BJ (cell line): ENCODE data around the gene ZBTB8A. TPM values are rescaled to one million over a fixed set of nuclear protein-coding genes. Genes with fewer than 3 reads are reported as not detected.
A peak's percentile ranks its signal among the peaks of the same experiment; 100 is the strongest.

Source experiments
- CTCF ChIA-PET: fragments of 350-600 bp; formaldehyde crosslinking; extraction: SDS; loops from one replicate; lab custom pipeline; 2021; ENCODE audit warnings: antibody characterized with exemption, inconsistent platforms; lab: Yijun Ruan, JAX
- POLR2A ChIA-PET: fragments of 300-600 bp; sonication (Branson Sonifier 250); formaldehyde crosslinking; extraction: SDS; loops from one replicate; lab custom pipeline; 2021; ENCODE audit warnings: antibody characterized with exemption; lab: Charles Lee
- DNase-seq: peaks from one replicate; pipeline ENCODE4 v3.0.0-alpha.2; 2011; ENCODE audit warnings: low read depth
- H3K27me3 ChIP-seq: 2 replicates; pipeline ENCODE4 v1.6.0; 2011; ENCODE audit warnings: low read length; ENCODE audit not compliant: control insufficient read depth, insufficient read depth
- H3K36me3 ChIP-seq: 2 replicates; pipeline ENCODE4 v1.5.1; 2011; ENCODE audit warnings: low read length; ENCODE audit not compliant: control insufficient read depth, insufficient read depth
- H3K4me3 ChIP-seq: 2 replicates; pipeline ENCODE4 v1.5.1; 2011; ENCODE audit warnings: low read depth, mild to moderate bottlenecking, control low read depth, low read length
- polyA plus RNA-seq: library from polyadenylated mRNA; depleted of rRNA; stranded (reverse); fragments of >200 nt; gene quantifications from 2 replicates; pipeline ENCODE4 v1.2.3, GENCODE V29; 2011
- TF ChIP-seq, protein P1 (sequence below): IDR thresholded peaks from 2 replicates; pipeline ENCODE4 v1.5.1; 2011; ENCODE audit warnings: low read depth, mild to moderate bottlenecking, control low read depth, inconsistent platforms, low read length, moderate library complexity; ENCODE audit not compliant: insufficient read depth

The ZBTB8A gene
- polyA plus RNA-seq, 1 experiment: 3.7 TPM

DNA sequence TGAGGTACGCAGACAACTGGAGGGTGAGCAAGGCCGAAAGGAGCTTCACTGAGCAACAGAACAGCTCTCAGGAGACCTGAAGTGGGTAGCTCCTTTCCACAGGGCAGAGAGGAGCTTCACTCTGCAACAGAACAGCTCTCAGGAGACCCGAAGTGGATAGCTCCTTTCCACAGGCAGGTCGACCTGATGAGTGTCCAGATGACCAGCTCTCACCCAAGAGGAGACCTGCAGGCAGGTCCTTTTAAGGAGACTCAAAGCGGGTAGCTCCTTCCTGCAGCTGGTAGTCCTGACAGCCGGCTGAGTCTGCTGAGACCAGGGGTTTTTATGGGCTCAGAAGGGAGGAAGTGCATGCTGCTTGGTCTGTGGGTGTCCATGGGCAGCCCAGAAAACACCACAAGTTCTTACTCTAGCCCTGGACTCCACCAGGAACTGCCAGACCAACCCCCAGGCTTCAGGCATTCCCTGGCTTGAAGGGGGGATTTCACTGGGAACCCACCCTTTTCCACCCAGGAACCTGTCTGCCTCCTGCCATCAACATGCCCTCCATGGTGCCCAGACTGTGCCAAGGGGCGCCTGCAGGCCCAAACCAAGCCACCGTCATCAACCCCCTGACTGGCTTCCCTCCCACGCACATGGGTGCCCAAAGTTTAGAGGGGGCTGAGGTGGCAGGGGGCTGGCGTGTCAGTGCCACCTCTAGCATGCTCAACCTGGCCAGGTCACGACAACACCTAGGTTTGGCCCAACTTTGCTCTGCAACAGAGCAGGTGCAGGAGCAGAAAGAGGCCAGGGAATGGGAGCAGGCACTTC, 67.5 kb downstream of the ZBTB8A start:
- no peaks in the 10 kb centered on the region for H3K27me3 ChIP-seq
- ChIA-PET CTCF (no interaction called here), POLR2A (no interaction called here)
- H3K36me3 ChIP-seq: no peaks in the 10 kb centered on the region; the same call in none of the 2 replicates
- DNase-seq: no peak
- H3K4me3 ChIP-seq: no peak overlapping the region
- TF ChIP-seq, protein P1, sequence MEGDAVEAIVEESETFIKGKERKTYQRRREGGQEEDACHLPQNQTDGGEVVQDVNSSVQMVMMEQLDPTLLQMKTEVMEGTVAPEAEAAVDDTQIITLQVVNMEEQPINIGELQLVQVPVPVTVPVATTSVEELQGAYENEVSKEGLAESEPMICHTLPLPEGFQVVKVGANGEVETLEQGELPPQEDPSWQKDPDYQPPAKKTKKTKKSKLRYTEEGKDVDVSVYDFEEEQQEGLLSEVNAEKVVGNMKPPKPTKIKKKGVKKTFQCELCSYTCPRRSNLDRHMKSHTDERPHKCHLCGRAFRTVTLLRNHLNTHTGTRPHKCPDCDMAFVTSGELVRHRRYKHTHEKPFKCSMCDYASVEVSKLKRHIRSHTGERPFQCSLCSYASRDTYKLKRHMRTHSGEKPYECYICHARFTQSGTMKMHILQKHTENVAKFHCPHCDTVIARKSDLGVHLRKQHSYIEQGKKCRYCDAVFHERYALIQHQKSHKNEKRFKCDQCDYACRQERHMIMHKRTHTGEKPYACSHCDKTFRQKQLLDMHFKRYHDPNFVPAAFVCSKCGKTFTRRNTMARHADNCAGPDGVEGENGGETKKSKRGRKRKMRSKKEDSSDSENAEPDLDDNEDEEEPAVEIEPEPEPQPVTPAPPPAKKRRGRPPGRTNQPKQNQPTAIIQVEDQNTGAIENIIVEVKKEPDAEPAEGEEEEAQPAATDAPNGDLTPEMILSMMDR: no peak

DNA sequence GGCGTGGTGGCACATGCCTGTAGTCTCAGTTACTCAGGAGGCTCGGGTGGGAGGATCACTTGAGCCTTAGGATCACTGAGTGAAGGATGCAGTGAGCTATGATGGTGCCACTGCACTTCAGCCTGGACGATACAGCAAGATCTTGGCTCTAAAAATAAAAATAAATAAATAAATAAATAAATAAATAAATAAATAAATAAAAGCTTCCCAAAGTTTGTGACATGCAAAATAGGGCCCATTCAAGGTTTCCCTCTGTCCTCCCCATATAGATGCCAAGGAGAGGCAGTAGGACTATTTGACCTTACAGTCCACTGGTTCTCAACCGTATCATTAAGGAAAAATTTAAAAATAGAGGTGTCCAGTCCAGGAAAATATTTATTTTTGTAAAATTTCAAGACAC, 70.0 kb downstream of the ZBTB8A start:
- POLR2A ChIA-PET: no interaction called here
- DNase-seq: no peak
- CTCF ChIA-PET: interaction anchor here (1.6 kb wide), 1 partner anchor 12 kb away, joined by 3 read pairs; no protein-coding TSS in a partner anchor
- TF ChIP-seq, protein P1: no peak
- no peaks in the 10 kb centered on the region; the same call in none of the 2 replicates for H3K36me3 ChIP-seq
- no peak overlapping the region for H3K4me3 ChIP-seq
- no peaks in the 10 kb centered on the region for H3K27me3 ChIP-seq

DNA sequence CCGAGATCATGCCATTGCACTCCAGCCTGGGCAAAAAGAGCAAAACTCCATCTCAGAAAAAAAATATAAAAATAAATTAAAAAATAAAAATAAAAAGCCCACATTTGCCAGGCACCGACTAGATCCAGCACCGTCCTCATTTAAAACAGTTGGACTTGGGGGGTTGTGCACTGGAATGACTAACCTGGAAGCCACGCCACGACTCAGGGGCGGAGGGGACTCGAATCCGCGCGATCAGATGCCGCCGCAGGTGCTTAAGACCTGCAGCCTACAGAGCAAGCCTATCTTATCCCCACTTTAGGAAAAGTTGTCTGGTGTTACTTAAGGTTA, 72.6 kb downstream of the ZBTB8A start:
- CTCF ChIA-PET: no interaction called here
- Histone ChIP-seq H3K36me3 (no peaks in the 10 kb centered on the region; the same call in 1 of the 2 replicates), H3K4me3 (peak overlapping the region; percentile 56), H3K27me3 (no peaks in the 10 kb centered on the region)
- POLR2A ChIA-PET: no interaction called here
- no peak for DNase-seq
- TF ChIP-seq, protein P1: no peak

DNA sequence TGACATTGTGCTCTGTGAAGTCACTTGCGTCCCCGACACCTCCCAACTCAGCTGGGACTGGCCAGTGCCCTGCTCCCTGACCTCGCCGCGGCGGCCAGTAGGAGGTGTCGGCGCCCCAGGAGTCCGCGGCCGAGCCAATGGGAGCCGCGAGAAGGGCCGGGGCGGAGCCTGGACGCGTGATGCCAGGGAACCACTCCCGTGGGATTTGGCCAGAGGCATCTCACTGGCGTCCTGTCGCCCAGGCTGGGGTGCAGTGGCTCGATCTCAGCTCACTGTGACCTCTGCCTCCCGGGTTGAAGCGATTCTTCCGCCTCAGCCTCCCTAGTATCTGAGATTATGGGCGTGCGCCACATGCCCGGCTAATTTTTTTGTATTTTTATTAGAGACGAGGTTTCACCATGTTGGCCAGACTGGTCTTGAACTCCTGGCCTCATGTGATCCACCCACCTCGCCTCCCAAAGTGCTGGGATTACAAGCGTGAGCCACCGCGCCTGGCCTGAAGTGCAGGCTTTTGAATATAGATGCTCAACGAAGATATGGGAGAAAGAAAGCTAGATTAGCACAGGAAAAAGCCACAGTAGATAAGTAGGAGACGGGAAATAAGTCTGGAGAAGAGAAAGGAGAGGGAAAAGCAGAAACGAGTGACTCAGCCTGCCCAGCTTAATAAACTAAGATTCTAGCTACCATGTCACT, 73.1 kb downstream of the ZBTB8A start:
- Histone ChIP-seq H3K4me3 (peak overlapping the region; percentile 56), H3K27me3 (no peaks in the 10 kb centered on the region), H3K36me3 (no peaks in the 10 kb centered on the region)
- peak; percentile 25 for DNase-seq
- ChIA-PET CTCF (interaction anchor here (1.0 kb wide), 1 partner anchor 18 kb away, joined by 4 read pairs; no protein-coding TSS in a partner anchor), POLR2A (no interaction called here)
- TF ChIP-seq, protein P1: peak; percentile 48

DNA sequence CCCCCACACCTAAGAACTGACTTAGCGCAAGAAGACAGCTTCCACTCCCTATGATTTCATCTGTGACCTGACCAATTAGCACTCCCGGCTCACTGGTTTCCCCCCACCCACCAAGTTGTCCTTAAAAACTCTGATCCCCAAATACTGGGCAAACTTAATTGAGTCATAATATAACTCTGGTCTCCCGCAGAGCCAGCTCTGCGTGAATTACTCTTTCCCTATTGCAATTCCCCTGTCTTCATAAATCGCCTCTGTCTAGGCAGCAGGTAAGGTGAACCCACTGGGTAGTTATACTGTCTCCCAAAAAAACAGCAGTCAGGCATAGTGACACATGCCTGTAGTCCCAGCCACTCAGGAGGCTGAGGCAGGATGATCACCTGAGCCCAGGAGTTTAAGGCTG, 74.2 kb downstream of the ZBTB8A start:
- no peak for DNase-seq
- H3K36me3 ChIP-seq: no peaks in the 10 kb centered on the region
- CTCF ChIA-PET: interaction anchor here (0.6 to 1.0 kb wide), 3 partner anchors 19 to 91 kb away, joined by 3 to 4 read pairs (median 3); no protein-coding TSS in a partner anchor
- POLR2A ChIA-PET: no interaction called here
- TF ChIP-seq, protein P1: no peak
- no peak overlapping the region for H3K4me3 ChIP-seq
- no peaks in the 10 kb centered on the region for H3K27me3 ChIP-seq
